Neural progenitor cell (in vitro differentiated cells): ENCODE data around the gene PWWP2B. TPM values are rescaled to one million over a fixed set of nuclear protein-coding genes. Genes with fewer than 3 reads are reported as not detected.

ENCODE experiments used
- DNase-seq: peaks from one replicate; pipeline ENCODE4 v3.0.0-alpha.2; 2016; ENCODE audit warnings: low spot score
- H2AFZ ChIP-seq: fragments of 200-600 bp; sonication (generic); replicated peaks from 2 replicates; pipeline ENCODE4 v1.6.1; 2016; ENCODE audit warnings: antibody characterized with exemption
- H3F3A ChIP-seq: fragments of 200-600 bp; sonication (generic); 2 replicates; pipeline ENCODE4 v1.6.1; 2016; ENCODE audit warnings: antibody characterized with exemption, low read depth
- H3K27ac ChIP-seq: fragments of 200-600 bp; sonication (generic); 2 replicates; pipeline ENCODE4 v1.5.1; 2016; ENCODE audit warnings: mild to moderate bottlenecking
- H3K27me3 ChIP-seq: fragments of 200-600 bp; sonication (generic); 2 replicates; pipeline ENCODE4 v1.6.1; 2016; ENCODE audit warnings: mild to moderate bottlenecking, moderate library complexity
- H3K36me3 ChIP-seq: fragments of 200-600 bp; sonication (generic); 2 replicates; pipeline ENCODE4 v1.5.1; 2016
- H3K4me1 ChIP-seq: fragments of 200-600 bp; sonication (generic); 2 replicates; pipeline ENCODE4 v1.6.1; 2016; ENCODE audit warnings: mixed run types
- H3K4me2 ChIP-seq: fragments of 200-600 bp; sonication (generic); 2 replicates; pipeline ENCODE4 v1.6.1; 2016
- H3K4me3 ChIP-seq: fragments of 200-600 bp; sonication (generic); 2 replicates; pipeline ENCODE4 v1.5.1; 2016
- H3K79me2 ChIP-seq: fragments of 200-600 bp; sonication (generic); 2 replicates; pipeline ENCODE4 v1.6.1; 2016; ENCODE audit warnings: low read depth
- H3K9ac ChIP-seq: fragments of 200-600 bp; sonication (generic); 2 replicates; pipeline ENCODE4 v1.6.1; 2016
- H3K9me3 ChIP-seq: fragments of 200-600 bp; sonication (generic); 2 replicates; pipeline ENCODE4 v1.5.1; 2016; ENCODE audit warnings: low read depth
- H4K20me1 ChIP-seq: fragments of 200-600 bp; sonication (generic); 2 replicates; pipeline ENCODE4 v1.6.1; 2016; ENCODE audit warnings: low read depth
- H3K27ac Mint-ChIP-seq: 3 replicates; pipeline ENCODE4 v1.8.0; 2021; ENCODE audit warnings: mixed read lengths
- H3K27me3 Mint-ChIP-seq: 2 replicates; pipeline ENCODE4 v1.8.0; 2022; ENCODE audit warnings: low read depth, mild to moderate bottlenecking, inconsistent platforms, moderate library complexity, mixed read lengths; ENCODE audit not compliant: insufficient read depth
- H3K36me3 Mint-ChIP-seq: 3 replicates; pipeline ENCODE4 v1.8.0; 2021; ENCODE audit warnings: mixed read lengths
- H3K4me1 Mint-ChIP-seq: 3 replicates; pipeline ENCODE4 v1.8.0; 2021; ENCODE audit warnings: mixed read lengths
- H3K4me3 Mint-ChIP-seq: 3 replicates; pipeline ENCODE4 v1.8.0; 2021; ENCODE audit warnings: mild to moderate bottlenecking, moderate library complexity, mixed read lengths
- H3K9me3 Mint-ChIP-seq: 3 replicates; pipeline ENCODE4 v1.8.0; 2020; ENCODE audit warnings: mixed read lengths
- CTCF ChIP-seq: fragments of 200-600 bp; sonication (generic); IDR thresholded peaks from 2 replicates; pipeline ENCODE4 v1.5.1; 2017; ENCODE audit warnings: antibody characterized with exemption, mild to moderate bottlenecking
- EZH2 ChIP-seq: fragments of 200-600 bp; sonication (generic); IDR thresholded peaks from 2 replicates; pipeline ENCODE4 v1.6.1; 2017; ENCODE audit warnings: antibody characterized with exemption, mild to moderate bottlenecking, moderate library complexity
- EZH2phosphoT487 ChIP-seq: fragments of 200-600 bp; sonication (generic); IDR thresholded peaks from 2 replicates; pipeline ENCODE4 v1.6.1; 2017; ENCODE audit warnings: antibody characterized with exemption
- total RNA-seq: library from RNA; depleted of rRNA; stranded (reverse); fragments of >200 nt; gene quantifications from 2 replicates; pipeline ENCODE4 v1.2.3, GENCODE V29; 2015; ENCODE audit warnings: low replicate concordance

The PWWP2B gene
- total RNA-seq, 1 donor from 2014 or later, result 0.34 TPM

- Histone ChIP-seq H3F3A (peaks cover 13% of the 10 kb centered on the region), H3K9me3 (no peaks in the 10 kb centered on the region), H4K20me1 (no peaks in the 10 kb centered on the region), H3K36me3 (no peaks in the 10 kb centered on the region), H3K27ac (no peak overlapping the region), H2AFZ (no peak overlapping the region), H3K4me1 (peaks cover 14% of the 10 kb centered on the region), H3K4me3 (no peak overlapping the region), H3K4me2 (no peak overlapping the region), H3K79me2 (no peaks in the 10 kb centered on the region), H3K27me3 (no peaks in the 10 kb centered on the region), H3K9ac (no peak overlapping the region)
- H3K27me3 Mint-ChIP-seq, result peaks cover 11% of the 10 kb centered on the region
- peaks cover 3% of the 10 kb centered on the region for H3K36me3 Mint-ChIP-seq
- H3K4me1 Mint-ChIP-seq, result peaks cover 19% of the 10 kb centered on the region
- peak overlapping the region; percentile 95 for H3K27ac Mint-ChIP-seq
- H3K9me3 Mint-ChIP-seq, result peaks cover 2% of the 10 kb centered on the region
- peak overlapping the region; percentile 57 for H3K4me3 Mint-ChIP-seq
- no peak for TF ChIP-seq CTCF
- TF ChIP-seq EZH2phosphoT487, result no peak
- no peak for TF ChIP-seq EZH2
- DNase-seq, result no peak
Observed at GRCh38 chr10:132441818-132442524, 45.0 kb downstream of the PWWP2B start.

- Histone ChIP-seq H3K79me2 (no peaks in the 10 kb centered on the region), H3K27me3 (no peaks in the 10 kb centered on the region), H3K9ac (no peak overlapping the region), H3K27ac (no peak overlapping the region), H3K4me1 (peaks cover 21% of the 10 kb centered on the region), H3K36me3 (no peaks in the 10 kb centered on the region), H2AFZ (no peak overlapping the region), H3K9me3 (no peaks in the 10 kb centered on the region), H4K20me1 (no peaks in the 10 kb centered on the region), H3K4me2 (no peak overlapping the region), H3K4me3 (no peak overlapping the region), H3F3A (peaks cover 14% of the 10 kb centered on the region)
- TF ChIP-seq EZH2phosphoT487 (no peak), CTCF (no peak), EZH2 (no peak)
- H3K9me3 Mint-ChIP-seq, result peaks cover 2% of the 10 kb centered on the region
- H3K4me3 Mint-ChIP-seq, result no peak overlapping the region
- peaks cover 22% of the 10 kb centered on the region for H3K4me1 Mint-ChIP-seq
- no peak for DNase-seq
- peaks cover 12% of the 10 kb centered on the region for H3K27me3 Mint-ChIP-seq
- H3K27ac Mint-ChIP-seq, result no peak overlapping the region
- H3K36me3 Mint-ChIP-seq, result peaks cover 3% of the 10 kb centered on the region
Observed at GRCh38 chr10:132442636-132443035, 45.6 kb downstream of the PWWP2B start.

GRCh38 chr10:132443605-132443982 is 46.6 kb downstream of the PWWP2B start:
- H3K4me3 Mint-ChIP-seq, result no peak overlapping the region
- peaks cover 12% of the 10 kb centered on the region for H3K27me3 Mint-ChIP-seq
- peaks cover 2% of the 10 kb centered on the region for H3K9me3 Mint-ChIP-seq
- Histone ChIP-seq H3K9me3 (no peaks in the 10 kb centered on the region), H3F3A (peaks cover 21% of the 10 kb centered on the region), H3K36me3 (no peaks in the 10 kb centered on the region), H3K4me3 (no peak overlapping the region), H3K9ac (no peak overlapping the region), H3K4me2 (no peak overlapping the region), H3K27ac (no peak overlapping the region), H3K4me1 (peaks cover 27% of the 10 kb centered on the region), H3K79me2 (no peaks in the 10 kb centered on the region), H3K27me3 (no peaks in the 10 kb centered on the region), H2AFZ (no peak overlapping the region), H4K20me1 (no peaks in the 10 kb centered on the region)
- peaks cover 3% of the 10 kb centered on the region for H3K36me3 Mint-ChIP-seq
- peaks cover 27% of the 10 kb centered on the region for H3K4me1 Mint-ChIP-seq
- no peak overlapping the region for H3K27ac Mint-ChIP-seq
- TF ChIP-seq EZH2phosphoT487 (no peak), EZH2 (no peak), CTCF (no peak)
- DNase-seq, result no peak
